KOPT-K1 (cell line): ENCODE measurements around the gene LHX5.

Experiments used
- H3K27ac ChIP-seq: fragments of 200-600 bp; sonication (generic); 2 replicates; pipeline ENCODE4 v1.5.1; 2016; ENCODE audit warnings: antibody characterized with exemption, mild to moderate bottlenecking, low read depth, low read length; ENCODE audit not compliant: poor library complexity, severe bottlenecking
- H3K36me3 ChIP-seq: fragments of 200-600 bp; sonication (generic); 2 replicates; pipeline ENCODE4 v1.5.1; 2017; ENCODE audit warnings: antibody characterized with exemption, mild to moderate bottlenecking, low read length, moderate library complexity; ENCODE audit not compliant: insufficient read depth
- H3K9me3 ChIP-seq: fragments of 200-600 bp; sonication (generic); 2 replicates; pipeline ENCODE4 v1.5.1; 2017; ENCODE audit warnings: antibody characterized with exemption, low read length, mild to moderate bottlenecking; ENCODE audit not compliant: insufficient read depth, poor library complexity, severe bottlenecking

The LHX5 gene

DNA sequence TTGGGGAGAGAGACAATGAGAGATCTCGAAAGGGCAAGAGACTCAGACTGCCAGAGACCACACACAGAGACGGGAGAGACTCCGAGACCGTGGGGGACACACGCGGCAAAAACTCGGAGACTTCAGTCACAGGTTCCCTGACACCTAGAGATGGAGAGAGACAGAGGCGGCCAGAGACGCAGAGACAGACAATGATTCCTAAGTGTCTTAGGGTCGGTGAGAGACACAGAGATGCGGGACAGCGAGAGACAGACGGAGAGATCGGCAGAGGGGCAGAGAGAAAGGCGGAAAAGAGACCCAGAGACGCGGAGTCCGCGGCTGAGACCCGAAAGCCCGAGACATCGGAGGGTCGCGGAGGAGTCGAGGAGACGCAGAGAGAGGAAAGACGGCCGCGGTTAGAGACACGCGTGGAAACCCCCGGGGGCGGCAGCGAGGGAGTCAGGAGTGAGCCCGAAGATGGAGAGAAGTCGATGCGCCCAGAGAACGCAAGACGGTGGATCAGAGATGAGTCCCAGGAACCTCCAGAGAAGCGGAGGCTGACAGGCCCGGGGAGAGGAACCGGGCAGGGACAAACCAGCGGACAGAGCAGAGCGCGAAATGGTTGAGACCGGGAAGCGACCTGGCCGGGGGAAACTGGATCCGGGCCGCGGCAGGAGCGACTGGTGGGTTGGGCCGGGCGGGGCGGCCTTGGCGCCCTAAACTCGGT is 7.8 kb downstream of the LHX5 start:
- H3K9me3 ChIP-seq: peaks cover 19% of the 10 kb centered on the region
- no peaks in the 10 kb centered on the region for H3K36me3 ChIP-seq
- H3K27ac ChIP-seq: no peak overlapping the region

GRCh38 chr12:113462998-113463745 is 8.5 kb downstream of the LHX5 start:
- Histone ChIP-seq H3K27ac (no peak overlapping the region), H3K9me3 (peaks cover 16% of the 10 kb centered on the region), H3K36me3 (no peaks in the 10 kb centered on the region)

- Histone ChIP-seq H3K9me3 (peaks cover 8% of the 10 kb centered on the region), H3K27ac (no peak overlapping the region), H3K36me3 (no peaks in the 10 kb centered on the region)
These were observed 9.4 kb downstream of the LHX5 start for GRCh38 chr12:113462117-113462774.

DNA sequence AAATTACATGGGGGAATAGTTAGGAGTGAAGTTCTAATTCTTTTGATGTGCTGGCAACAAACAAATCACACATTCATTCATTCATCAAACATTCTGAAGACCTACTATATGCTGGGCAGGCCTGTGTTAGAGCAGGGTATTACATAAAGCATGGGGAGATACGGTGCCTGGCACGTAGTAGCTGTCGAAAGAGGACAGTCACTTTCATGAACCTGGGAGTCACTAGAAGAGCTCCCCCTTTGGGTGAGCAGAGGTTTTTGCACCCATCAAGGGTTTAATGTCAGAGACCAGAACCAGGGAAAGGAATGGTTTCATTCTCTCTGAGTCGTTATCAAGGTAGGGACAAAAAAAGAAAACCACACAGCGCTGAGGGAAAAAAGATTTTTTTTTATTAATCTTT is 10.0 kb downstream of the LHX5 start:
- Histone ChIP-seq H3K36me3 (no peaks in the 10 kb centered on the region), H3K27ac (no peak overlapping the region), H3K9me3 (peaks cover 2% of the 10 kb centered on the region)

GRCh38 chr12:113459981-113460380 is 11.7 kb downstream of the LHX5 start:
- Histone ChIP-seq H3K9me3 (no peaks in the 10 kb centered on the region), H3K36me3 (no peaks in the 10 kb centered on the region)

GRCh38 chr12:113457710-113458109 is 14.0 kb downstream of the LHX5 start:
- Histone ChIP-seq H3K36me3 (no peaks in the 10 kb centered on the region), H3K9me3 (no peaks in the 10 kb centered on the region), H3K27ac (no peak overlapping the region)

More at GRCh38 chr12:113459981-113460380, 11.7 kb downstream of the LHX5 start:
- H3K27ac ChIP-seq: no peak overlapping the region

DNA sequence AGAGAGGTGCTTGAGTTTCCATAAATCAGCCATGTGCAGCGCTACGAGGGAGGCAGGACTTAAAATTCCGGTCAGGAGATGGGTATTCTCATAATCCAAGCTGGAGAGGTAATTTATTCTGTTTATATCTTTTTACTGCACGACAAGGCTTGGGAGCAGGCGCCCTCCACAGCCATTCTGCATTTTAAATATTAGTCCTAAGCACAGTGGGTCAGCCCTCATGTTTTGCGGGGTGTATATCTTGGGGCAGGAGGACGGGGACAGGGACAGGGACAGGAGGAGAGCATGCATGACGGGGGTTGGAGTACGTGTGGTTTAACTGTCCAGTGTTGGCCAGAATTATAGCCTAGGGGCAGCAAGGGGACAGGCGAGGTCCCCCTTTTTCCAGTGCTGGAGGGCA is 14.5 kb downstream of the LHX5 start:
- no peaks in the 10 kb centered on the region for H3K9me3 ChIP-seq
- no peak overlapping the region for H3K27ac ChIP-seq

GRCh38 chr12:113456761-113457160 is 14.9 kb downstream of the LHX5 start:
- no peaks in the 10 kb centered on the region for H3K36me3 ChIP-seq
- no peaks in the 10 kb centered on the region for H3K9me3 ChIP-seq
- no peak overlapping the region for H3K27ac ChIP-seq

More for the DNA sequence above, 14.5 kb downstream of the LHX5 start:
- no peaks in the 10 kb centered on the region for H3K36me3 ChIP-seq

GRCh38 chr12:113456199-113456598 is 15.5 kb downstream of the LHX5 start:
- Histone ChIP-seq H3K9me3 (no peaks in the 10 kb centered on the region), H3K36me3 (no peaks in the 10 kb centered on the region), H3K27ac (no peak overlapping the region)

DNA sequence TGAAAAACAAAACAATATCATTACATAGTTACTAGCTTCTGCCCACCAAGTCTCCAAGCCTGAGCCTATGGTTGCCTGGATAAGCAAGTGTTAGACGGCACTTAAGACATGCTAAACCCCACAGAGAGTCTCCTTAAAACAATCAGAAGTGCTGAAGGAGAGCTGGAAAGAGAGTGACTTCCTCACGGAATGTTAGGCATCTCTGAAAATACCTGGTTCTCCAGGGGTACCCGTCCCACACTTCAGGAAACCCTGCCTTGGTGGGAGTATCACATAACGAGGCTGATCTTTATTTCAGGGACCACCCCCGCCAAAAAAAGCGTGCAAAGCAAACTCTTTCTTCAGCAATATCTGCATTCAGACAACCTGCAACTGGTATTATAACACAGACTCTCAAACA is 18.3 kb downstream of the LHX5 start:
- H3K27ac ChIP-seq: no peak overlapping the region
- H3K36me3 ChIP-seq: no peaks in the 10 kb centered on the region

DNA sequence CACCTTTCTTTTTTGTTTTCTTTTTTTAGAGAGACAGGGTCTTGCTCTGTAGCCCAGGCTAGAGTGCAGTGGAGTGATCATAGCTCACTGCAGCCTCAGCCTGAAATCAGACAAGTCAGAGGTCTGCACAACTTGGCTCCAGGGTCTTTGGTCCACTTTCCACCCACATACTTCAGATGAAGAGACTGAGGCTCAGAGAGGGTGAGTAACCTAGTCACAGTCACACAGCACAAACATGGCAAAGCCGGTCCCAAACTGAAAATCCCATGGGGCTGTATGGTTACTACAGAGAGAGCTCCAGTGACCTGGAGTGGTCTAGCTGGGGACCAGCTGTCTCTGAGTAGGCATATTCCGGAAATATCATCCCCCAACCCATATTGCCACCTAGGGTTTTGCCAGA is 19.2 kb downstream of the LHX5 start:
- Histone ChIP-seq H3K9me3 (no peaks in the 10 kb centered on the region), H3K27ac (no peak overlapping the region), H3K36me3 (no peaks in the 10 kb centered on the region)

More for the DNA sequence above, 18.3 kb downstream of the LHX5 start:
- no peaks in the 10 kb centered on the region for H3K9me3 ChIP-seq

GRCh38 chr12:113449839-113450238 is 21.8 kb downstream of the LHX5 start:
- peaks cover 8% of the 10 kb centered on the region for H3K9me3 ChIP-seq
- H3K27ac ChIP-seq: no peak overlapping the region
- no peaks in the 10 kb centered on the region for H3K36me3 ChIP-seq

GRCh38 chr12:113449299-113449698 is 22.4 kb downstream of the LHX5 start:
- H3K36me3 ChIP-seq: no peaks in the 10 kb centered on the region
- no peak overlapping the region for H3K27ac ChIP-seq
- H3K9me3 ChIP-seq: peaks cover 8% of the 10 kb centered on the region

- Histone ChIP-seq H3K36me3 (no peaks in the 10 kb centered on the region), H3K9me3 (peaks cover 8% of the 10 kb centered on the region), H3K27ac (no peak overlapping the region)
These were observed 22.8 kb downstream of the LHX5 start for GRCh38 chr12:113448873-113449272.

DNA sequence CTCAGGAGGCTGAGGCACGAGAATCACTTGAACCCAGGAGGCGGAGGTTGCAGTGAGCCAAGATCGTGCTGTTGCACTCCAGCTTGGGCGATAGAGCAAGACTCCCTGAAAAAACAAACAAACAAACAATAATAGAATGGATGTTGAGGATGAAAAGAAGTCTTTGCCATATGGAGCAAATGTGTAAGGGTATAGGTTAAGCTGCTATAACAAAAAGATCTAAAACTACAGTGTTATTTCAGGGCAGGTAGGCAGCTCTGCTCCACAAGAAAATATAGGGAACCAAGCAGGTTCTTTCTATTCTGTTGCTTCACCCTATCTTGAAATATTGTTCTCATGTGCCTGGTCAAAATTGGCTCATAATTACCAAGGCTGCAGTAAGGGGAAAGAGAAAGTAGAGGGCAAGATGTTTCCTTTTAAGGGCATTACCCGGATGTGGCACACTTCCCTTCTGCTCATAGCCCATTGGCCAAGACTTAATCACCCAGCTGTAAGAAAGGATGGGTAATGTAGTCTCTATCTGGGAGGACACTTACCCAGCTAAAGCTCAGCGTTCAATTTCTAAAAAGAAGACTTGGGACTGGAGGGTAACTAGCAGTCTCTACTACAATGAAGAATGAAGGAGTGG is 26.0 kb downstream of the LHX5 start:
- Histone ChIP-seq H3K36me3 (no peaks in the 10 kb centered on the region), H3K27ac (no peak overlapping the region), H3K9me3 (peaks cover 8% of the 10 kb centered on the region)
